B cell (primary cell): ENCODE results near the gene SNCAIP. TPM values are rescaled to one million over a fixed set of nuclear protein-coding genes. Genes with fewer than 3 reads are reported as not detected.

Source experiments
- ATAC-seq: fragments of 200-7000 bp; cut with Tn5 transposase; one replicate; pipeline ENCODE4 v1.10.0; 2021; ENCODE audit warnings: low read depth, mild to moderate bottlenecking, moderate number of reproducible peaks, moderate library complexity
- CTCF ChIA-PET: fragments of 350-600 bp; sonication (Branson Sonifier 250); formaldehyde crosslinking; loops from one replicate; lab custom pipeline; 2021; ENCODE audit warnings: antibody characterized with exemption, inconsistent platforms; lab: Charles Lee
- POLR2A ChIA-PET: fragments of 350-600 bp; sonication (Branson Sonifier 250); formaldehyde crosslinking; loops from one replicate; lab custom pipeline; 2021; ENCODE audit warnings: antibody characterized with exemption; lab: Charles Lee
- DNase-seq: peaks from one replicate; pipeline ENCODE4 v3.0.0; 2013
- H2AFZ ChIP-seq: 2 replicates; pipeline ENCODE4 v1.6.1; 2012; ENCODE audit warnings: mild to moderate bottlenecking, low read depth, low read length; ENCODE audit not compliant: insufficient read depth, poor library complexity, severe bottlenecking
- H3K27ac ChIP-seq, 2 donors: 1 replicate in 1 of 2; 2 replicates in 1 of 2; pipeline ENCODE4 v1.5.1; 2012 to 2013; ENCODE audit warnings: low read length in 2 of 2, mild to moderate bottlenecking in 2 of 2, moderate library complexity in 1 of 2
- H3K27me3 ChIP-seq, 4 experiments: fragments of 200-600 bp in 1 of 4; sonication (generic) in 1 of 4; replicated peaks in 1 of 4; 1 replicate in 2 of 4; 2 replicates in 2 of 4; pipeline versions ENCODE4 v1.6.1 to v1.7.0; 2013 to 2016; ENCODE audit warnings: low read length in 3 of 4, mild to moderate bottlenecking in 2 of 4, mixed read lengths in 1 of 4, moderate library complexity in 1 of 4; ENCODE audit not compliant: insufficient read depth in 4 of 4, control insufficient read depth in 3 of 4; ENCODE audit errors: control extremely low read depth in 1 of 4
- H3K36me3 ChIP-seq, 2 experiments: replicated peaks in 1 of 2; 1 replicate in 1 of 2; 2 replicates in 1 of 2; pipeline versions ENCODE4 v1.6.1 to v1.7.1; 2013; ENCODE audit warnings: low read length in 1 of 2; ENCODE audit not compliant: insufficient read depth in 2 of 2, control insufficient read depth in 1 of 2; ENCODE audit errors: control extremely low read depth in 1 of 2, extremely low read depth in 1 of 2
- H3K4me1 ChIP-seq, 2 donors: fragments of 200-600 bp in 1 of 2; sonication (generic) in 1 of 2; 1 replicate in 1 of 2; 2 replicates in 1 of 2; pipeline versions ENCODE4 v1.5.1 to v1.6.1; 2013 to 2017; ENCODE audit warnings: low read length in 2 of 2; ENCODE audit not compliant: control insufficient read depth in 2 of 2, insufficient read depth in 2 of 2
- H3K4me2 ChIP-seq: replicated peaks from 2 replicates; pipeline ENCODE3; 2012; ENCODE audit warnings: mild to moderate bottlenecking, low read depth, low read length; ENCODE audit not compliant: poor library complexity, severe bottlenecking
- H3K4me3 ChIP-seq, 5 experiments: fragments of 200-600 bp in 1 of 5; sonication (generic) in 1 of 5; 1 replicate in 3 of 5; 2 replicates in 2 of 5; pipeline versions ENCODE4 v1.5.1 to v1.7.0; 2011 to 2016; ENCODE audit warnings: low read length in 4 of 5, mild to moderate bottlenecking in 4 of 5, low read depth in 2 of 5, control low read depth in 1 of 5, moderate library complexity in 1 of 5; ENCODE audit not compliant: insufficient read depth in 1 of 5; ENCODE audit errors: control extremely low read depth in 1 of 5, extremely low read depth in 1 of 5
- H3K79me2 ChIP-seq: fragments of 200-600 bp; sonication (generic); one replicate; pipeline ENCODE4 v1.6.0; 2016; ENCODE audit warnings: low read length; ENCODE audit not compliant: control insufficient read depth, insufficient read depth
- H3K9ac ChIP-seq: fragments of 200-600 bp; sonication (generic); 2 replicates; pipeline ENCODE4 v1.6.1; 2017; ENCODE audit warnings: mild to moderate bottlenecking, low read length, moderate library complexity
- H3K9me3 ChIP-seq, 3 donors: one replicate each; pipeline versions ENCODE4 v1.6.1 to v1.7.1; 2013; ENCODE audit warnings: low read length in 2 of 3; ENCODE audit not compliant: control insufficient read depth in 2 of 3, insufficient read depth in 1 of 3; ENCODE audit errors: control extremely low read depth in 1 of 3
- H4K20me1 ChIP-seq: 2 replicates; pipeline ENCODE4 v1.6.0; 2012; ENCODE audit warnings: mild to moderate bottlenecking, low read length; ENCODE audit not compliant: insufficient read depth, control insufficient read depth, poor library complexity, severe bottlenecking
- H3K27ac Mint-ChIP-seq: one replicate; pipeline ENCODE4 v1.8.0; 2021; ENCODE audit warnings: mixed read lengths
- H3K27me3 Mint-ChIP-seq: one replicate; pipeline ENCODE4 v1.8.0; 2021; ENCODE audit warnings: mixed read lengths
- H3K4me1 Mint-ChIP-seq: one replicate; pipeline ENCODE4 v1.8.0; 2021; ENCODE audit warnings: mixed read lengths
- H3K4me3 Mint-ChIP-seq: one replicate; pipeline ENCODE4 v1.8.0; 2021; ENCODE audit warnings: mixed read lengths
- H3K9me3 Mint-ChIP-seq: one replicate; pipeline ENCODE4 v1.8.0; 2022; ENCODE audit warnings: mixed read lengths; ENCODE audit not compliant: insufficient read depth
- EZH2 ChIP-seq: IDR thresholded peaks from 2 replicates; pipeline ENCODE4 v1.6.1; 2012; ENCODE audit warnings: borderline replicate concordance, low read depth, mild to moderate bottlenecking, moderate library complexity, low read length; ENCODE audit not compliant: insufficient read depth, poor library complexity, severe bottlenecking
- WGBS: methylation state at CpG from one replicate; pipeline ENCODE4 v1.1.5; 2013; ENCODE audit warnings: missing lambda C conversion rate; ENCODE audit not compliant: insufficient coverage; 5-methylcytosine and 5-hydroxymethylcytosine counted together
- intact Hi-C: fragments of 100-400 bp; cut with micrococcal nuclease; formaldehyde crosslinking; loops from one replicate; pipeline ENCODE4 v1.10.0; 2022
- polyA plus RNA-seq: library from polyadenylated mRNA; depleted of rRNA; stranded (reverse); fragments of >200 nt; gene quantifications from 2 replicates; pipeline ENCODE4 v1.2.3, GENCODE V29; 2012
- total RNA-seq, 2 donors: library from RNA; stranded (reverse); fragments of 120-200 nt in 1 of 2; gene quantifications; 1 replicate in 1 of 2; 2 replicates in 1 of 2; pipeline versions ENCODE4 v1.2.3 to v1.2.4, GENCODE V29; 2013 to 2022
- TF ChIP-seq, protein P1 (sequence below): fragments of 200-600 bp; IDR thresholded peaks from one replicate; pipeline ENCODE4 v1.8.0; 2022; ENCODE audit warnings: antibody characterized with exemption, mild to moderate bottlenecking

SNCAIP gene
- total and polyA plus RNA-seq, 2 donors (not counting 1 experiment from before 2014, with no cell fraction given), result not detected

DNA sequence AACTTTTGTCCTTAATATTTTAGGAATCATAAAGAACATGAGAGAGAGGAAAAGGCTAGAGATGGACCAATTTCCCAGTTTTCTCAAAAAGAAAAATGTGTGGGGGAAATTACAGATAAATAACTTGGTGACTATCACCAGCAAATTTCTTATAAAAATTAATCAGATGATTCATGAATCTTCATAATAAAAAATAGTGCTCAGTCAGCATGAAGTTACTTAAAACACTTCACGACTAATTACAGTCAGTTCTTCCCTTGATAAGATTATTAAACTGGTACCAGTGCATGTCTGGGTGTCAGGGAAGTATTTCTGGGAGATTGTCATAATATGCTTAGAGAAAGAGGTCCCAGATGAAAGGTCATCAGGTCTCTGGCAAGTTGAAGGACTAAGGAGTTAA is 133.0 kb downstream of the SNCAIP start:
- intact Hi-C loops, result no loop called here
- CTCF ChIA-PET, result no interaction called here
- no peak overlapping the region for H2AFZ ChIP-seq

DNA sequence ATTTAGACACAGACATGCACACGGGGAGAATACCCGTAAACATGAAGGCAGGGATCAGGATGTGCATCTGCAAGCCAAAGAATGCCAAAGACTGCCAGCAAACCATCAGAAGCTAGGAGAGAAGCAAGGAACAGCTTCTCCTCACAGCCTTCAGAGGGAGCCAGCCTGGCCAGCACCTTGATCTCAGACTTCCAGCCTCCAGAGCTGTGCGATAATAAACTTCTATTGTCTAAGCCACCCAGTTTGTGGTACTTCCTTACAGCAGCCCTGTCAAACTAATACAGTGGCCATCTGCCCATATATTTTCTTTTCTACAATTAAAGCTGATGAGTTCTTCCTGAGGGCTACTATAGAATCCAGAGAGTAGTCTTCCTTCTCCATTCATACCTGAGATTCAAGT is 135.0 kb downstream of the SNCAIP start:
- no peaks in the 10 kb centered on the region for H4K20me1 ChIP-seq
- H3K27ac Mint-ChIP-seq, result no peak overlapping the region
- H3K4me1 Mint-ChIP-seq, result no peaks in the 10 kb centered on the region
- no peaks in the 10 kb centered on the region for H3K9me3 Mint-ChIP-seq
- no peak overlapping the region for H3K9ac ChIP-seq
- intact Hi-C loops, result no loop called here
- POLR2A ChIA-PET, result no interaction called here
- H3K4me3 Mint-ChIP-seq, result no peak overlapping the region
- H3K27me3 ChIP-seq, result peaks cover 0 to 9% (median 1%) of the 10 kb centered on the region in 4 experiments
- H3K27me3 Mint-ChIP-seq, result peaks cover 15% of the 10 kb centered on the region
- TF ChIP-seq, protein P1, sequence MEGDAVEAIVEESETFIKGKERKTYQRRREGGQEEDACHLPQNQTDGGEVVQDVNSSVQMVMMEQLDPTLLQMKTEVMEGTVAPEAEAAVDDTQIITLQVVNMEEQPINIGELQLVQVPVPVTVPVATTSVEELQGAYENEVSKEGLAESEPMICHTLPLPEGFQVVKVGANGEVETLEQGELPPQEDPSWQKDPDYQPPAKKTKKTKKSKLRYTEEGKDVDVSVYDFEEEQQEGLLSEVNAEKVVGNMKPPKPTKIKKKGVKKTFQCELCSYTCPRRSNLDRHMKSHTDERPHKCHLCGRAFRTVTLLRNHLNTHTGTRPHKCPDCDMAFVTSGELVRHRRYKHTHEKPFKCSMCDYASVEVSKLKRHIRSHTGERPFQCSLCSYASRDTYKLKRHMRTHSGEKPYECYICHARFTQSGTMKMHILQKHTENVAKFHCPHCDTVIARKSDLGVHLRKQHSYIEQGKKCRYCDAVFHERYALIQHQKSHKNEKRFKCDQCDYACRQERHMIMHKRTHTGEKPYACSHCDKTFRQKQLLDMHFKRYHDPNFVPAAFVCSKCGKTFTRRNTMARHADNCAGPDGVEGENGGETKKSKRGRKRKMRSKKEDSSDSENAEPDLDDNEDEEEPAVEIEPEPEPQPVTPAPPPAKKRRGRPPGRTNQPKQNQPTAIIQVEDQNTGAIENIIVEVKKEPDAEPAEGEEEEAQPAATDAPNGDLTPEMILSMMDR, result no peak
- TF ChIP-seq EZH2, result no peak
- no peaks in the 10 kb centered on the region for H3K9me3 ChIP-seq
- no peak overlapping the region for H3K4me2 ChIP-seq
- H3K4me1 ChIP-seq, result no peaks in the 10 kb centered on the region
- 96% methylated on average over 3 of the region's 3 CpGs for WGBS
- H2AFZ ChIP-seq, result no peak overlapping the region
- H3K36me3 ChIP-seq, result no peaks in the 10 kb centered on the region
- no peak overlapping the region for H3K27ac ChIP-seq
- CTCF ChIA-PET, result no interaction called here
- no peak for ATAC-seq
- H3K4me3 ChIP-seq, result no peak overlapping the region
- DNase-seq, result no peak
- no peaks in the 10 kb centered on the region for H3K79me2 ChIP-seq

More for the DNA sequence above, 133.0 kb downstream of the SNCAIP start:
- H3K4me1 Mint-ChIP-seq, result no peaks in the 10 kb centered on the region
- peaks cover 15% of the 10 kb centered on the region for H3K27me3 Mint-ChIP-seq
- Histone ChIP-seq H3K4me1 (no peaks in the 10 kb centered on the region), H3K4me3 (no peak overlapping the region), H3K27ac (no peak overlapping the region), H4K20me1 (no peaks in the 10 kb centered on the region), H3K9me3 (no peaks in the 10 kb centered on the region), H3K4me2 (no peak overlapping the region), H3K27me3 (peaks cover 0 to 15% (median 4%) of the 10 kb centered on the region in 4 experiments), H3K36me3 (no peaks in the 10 kb centered on the region), H3K9ac (no peak overlapping the region), H3K79me2 (no peaks in the 10 kb centered on the region)
- H3K27ac Mint-ChIP-seq, result no peak overlapping the region
- no CpG with 5 or more reads among the region's 1 CpG for WGBS
- POLR2A ChIA-PET, result no interaction called here
- no peaks in the 10 kb centered on the region for H3K9me3 Mint-ChIP-seq
- DNase-seq, result no peak
- no peak overlapping the region for H3K4me3 Mint-ChIP-seq
- no peak for ATAC-seq
- TF ChIP-seq, protein P1, result no peak
- no peak for TF ChIP-seq EZH2
